ENCODE measurements around the gene VHLL.
"Not testable (repeated sequence)": the region's sequence is repeated elsewhere in the genome, so short reads cannot be mapped to it uniquely, and the experiment has no call there.

Gene VHLL

DNA sequence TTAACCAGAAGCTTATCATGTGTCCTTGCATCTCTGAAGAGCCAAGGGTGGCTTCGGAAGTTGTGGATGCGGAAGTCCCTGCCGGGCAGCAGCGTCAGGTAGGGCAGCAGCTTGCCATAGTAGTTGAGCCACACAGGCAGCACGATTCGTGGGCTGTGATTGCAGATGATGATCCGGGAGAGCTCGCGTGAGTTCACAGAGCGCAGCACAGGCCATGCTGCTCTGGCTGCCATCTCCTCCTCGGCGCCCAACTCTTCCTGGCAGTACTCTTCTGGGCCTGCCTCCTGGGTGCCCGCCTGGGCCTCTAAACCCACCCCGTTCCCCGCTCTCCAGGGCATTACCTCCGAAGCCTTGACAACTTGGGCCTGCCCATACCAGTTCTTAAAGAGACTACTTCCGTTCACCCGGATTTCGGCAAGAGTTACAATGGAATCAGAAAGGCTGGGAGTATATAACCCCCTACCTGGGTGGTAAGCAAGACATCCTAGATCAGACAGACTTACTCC, at the start of gene VHLL:
TSS of gene VHLL (minus strand) at position 456 of the 506 bp plus-strand sequence. CDS start at position 338, 118 bp downstream.
- no peak for DNase-seq

DNA sequence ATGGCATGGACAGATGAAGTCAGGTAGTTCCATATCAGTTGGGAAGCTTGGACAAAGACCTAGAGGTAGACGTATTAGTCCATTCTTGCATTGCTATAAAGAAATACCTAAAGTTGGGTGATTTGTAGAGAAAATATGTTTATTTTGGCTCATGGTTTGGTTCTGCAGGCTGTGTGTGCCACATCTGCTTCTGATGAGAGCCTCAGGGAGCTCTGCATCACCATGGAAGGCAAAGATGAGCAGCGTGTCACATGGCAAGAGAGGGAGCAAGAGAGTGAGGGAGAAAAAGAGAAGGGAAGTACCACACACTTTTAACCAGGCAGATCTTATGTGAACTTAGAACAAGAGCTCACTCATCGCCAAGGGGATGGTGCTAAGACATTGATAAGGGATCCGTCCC, 48.2 kb upstream of the VHLL start:
- no peak for DNase-seq

DNA sequence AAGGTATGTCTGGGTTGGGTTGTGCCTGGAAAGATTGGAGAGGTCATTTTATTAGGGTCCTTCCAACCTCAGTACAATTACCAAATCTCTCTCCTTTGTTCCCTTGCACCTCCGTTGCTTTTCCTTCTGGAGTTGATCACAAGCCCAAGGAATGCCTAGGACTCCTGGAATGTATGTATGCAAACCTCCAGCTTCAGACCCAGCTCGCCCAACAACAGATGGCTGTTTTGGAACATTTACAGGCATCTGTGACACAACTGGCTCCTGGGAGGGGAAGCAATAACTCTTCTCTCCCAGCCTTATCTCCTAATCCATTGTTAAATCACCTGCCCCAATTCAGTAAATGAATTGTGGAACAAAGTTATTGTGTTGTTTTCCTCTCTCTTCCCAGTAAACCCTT, 47.5 kb upstream of the VHLL start:
- no peak for DNase-seq

DNA sequence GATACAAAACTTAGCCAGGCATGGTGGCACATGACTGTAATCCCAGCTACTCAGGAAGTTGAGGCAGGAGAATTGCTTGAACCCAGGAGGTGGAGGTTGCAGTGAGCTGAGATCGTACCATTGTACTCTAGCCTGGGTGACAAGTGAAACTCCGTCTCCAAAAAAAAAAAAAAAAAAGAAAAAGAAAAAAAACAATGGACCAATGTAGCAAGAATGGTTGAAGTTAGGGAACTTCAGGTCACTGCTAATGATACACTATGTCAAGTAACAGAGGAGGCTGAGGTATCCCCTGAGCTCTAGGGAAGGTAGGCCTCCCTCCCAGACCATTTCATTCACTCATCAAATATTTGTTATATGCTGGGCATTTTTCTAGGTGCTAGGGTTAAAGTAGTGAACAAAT, 46.9 kb upstream of the VHLL start:
- not testable (repeated sequence) for DNase-seq

- no peak for DNase-seq
Measured at GRCh38 chr1:156344409-156344808, 45.3 kb upstream of the VHLL start.

GRCh38 chr1:156342166-156342955, 43.3 kb upstream of the VHLL start:
- DNase-seq, result no peak

- peak; percentile 98 for DNase-seq
Measured at GRCh38 chr1:156338180-156338976, 39.3 kb upstream of the VHLL start, which contains the start of the genes CCT3 and TSACC. TSS of gene CCT3 (minus strand) at chr1:156338292. CDS start at chr1:156338184, 108 bp downstream. TSS of gene TSACC (plus strand) at chr1:156338526. CDS start at chr1:156339758, 1,232 bp downstream.

GRCh38 chr1:156337888-156338179, 38.7 kb upstream of the VHLL start:
- DNase-seq, result no peak

DNA sequence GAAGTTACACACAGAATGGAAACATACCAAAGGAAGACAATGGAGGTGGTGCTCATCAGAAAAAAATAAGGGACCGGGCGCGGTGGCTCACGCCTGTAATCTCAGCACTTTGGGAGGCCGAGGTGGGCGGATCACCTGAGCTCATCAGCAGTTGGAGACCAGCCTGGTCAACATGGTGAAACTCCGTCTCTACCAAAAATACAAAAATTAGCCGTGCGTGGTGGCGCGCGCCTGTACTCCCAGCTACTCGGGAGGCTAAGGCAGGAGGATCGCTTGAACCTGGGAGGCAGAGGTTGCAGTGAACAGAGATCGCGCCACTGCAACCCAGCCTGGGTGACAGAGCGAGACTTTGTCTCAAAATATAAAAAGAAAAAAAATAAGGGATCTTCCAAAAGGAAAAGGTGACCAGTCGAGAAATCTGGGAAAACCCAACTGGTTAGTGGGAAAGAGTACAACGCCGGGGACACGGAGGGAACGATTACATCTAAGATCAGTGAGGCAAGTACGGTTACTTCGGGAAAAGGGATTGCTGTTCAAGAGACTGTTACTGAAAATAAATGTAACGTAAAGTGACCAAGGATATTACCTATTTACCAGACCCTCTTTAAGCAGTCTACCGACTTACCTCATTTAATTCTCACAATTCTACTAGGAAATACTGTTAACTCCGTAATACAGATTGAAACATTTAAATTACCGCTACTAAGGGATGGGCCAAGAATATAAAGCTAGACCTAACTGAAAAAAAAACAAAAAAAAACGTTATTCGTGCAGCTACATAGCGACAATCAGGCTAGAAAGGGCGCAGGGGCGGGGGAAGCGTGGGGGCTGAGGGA, 38.2 kb upstream of the VHLL start:
- DNase-seq, result no peak

DNA sequence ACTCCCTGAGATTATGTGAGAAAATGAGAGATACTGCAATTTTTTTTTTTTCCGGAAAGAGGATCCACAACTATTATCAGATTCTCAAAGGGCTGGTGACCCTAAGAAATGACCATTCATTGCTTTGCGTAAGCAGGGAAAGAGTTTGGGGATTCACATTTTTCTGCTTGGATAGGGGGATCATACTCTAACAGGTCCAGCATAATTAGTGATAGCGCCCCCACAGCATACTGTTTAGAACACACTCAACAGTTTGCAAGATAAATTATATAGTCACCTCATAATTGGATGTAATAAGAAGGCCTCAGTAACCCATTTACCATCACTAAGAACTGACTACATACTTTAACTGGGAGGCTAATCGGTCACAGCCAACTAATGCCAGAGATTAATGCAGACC, 37.1 kb upstream of the VHLL start:
- no peak for DNase-seq

DNA sequence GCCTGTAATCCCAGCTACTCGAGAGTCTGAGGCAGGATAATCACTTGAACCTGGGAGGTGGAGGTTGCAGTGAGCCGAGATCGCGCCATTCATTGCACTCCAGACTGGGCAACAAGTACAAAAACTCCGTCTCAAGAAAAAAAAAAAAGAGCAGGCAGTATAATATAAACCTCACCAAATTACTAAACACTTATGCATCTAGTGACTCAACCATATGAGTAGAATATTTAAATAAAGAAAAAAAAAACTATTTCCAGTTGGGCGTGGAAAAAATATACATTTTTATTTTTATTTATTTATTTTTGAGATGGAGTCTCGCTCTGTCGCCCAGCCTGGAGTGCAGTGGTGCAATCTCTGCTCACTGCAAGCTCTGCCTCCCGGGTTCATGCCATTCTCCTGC, 24.1 kb upstream of the VHLL start:
- not testable (repeated sequence) for DNase-seq

DNA sequence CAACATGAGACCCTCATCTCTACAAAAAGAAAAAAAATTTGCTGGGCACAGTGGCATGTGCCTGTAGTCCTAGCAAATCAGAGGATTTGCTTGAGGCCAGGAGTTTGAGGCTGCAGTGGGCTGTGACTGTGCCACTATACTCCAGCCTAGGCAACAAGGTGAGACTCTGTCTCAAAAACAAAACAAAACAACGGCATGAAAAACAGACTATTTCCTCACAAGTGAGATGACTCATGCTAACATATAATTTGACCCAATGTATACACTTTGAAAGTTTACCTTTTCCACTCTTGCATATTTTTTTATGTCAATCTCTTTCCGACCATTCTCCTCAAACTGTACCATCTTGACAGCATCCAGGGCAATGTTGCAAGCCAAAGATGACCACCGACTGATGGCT, 21.5 kb upstream of the VHLL start:
- DNase-seq, result no peak

DNA sequence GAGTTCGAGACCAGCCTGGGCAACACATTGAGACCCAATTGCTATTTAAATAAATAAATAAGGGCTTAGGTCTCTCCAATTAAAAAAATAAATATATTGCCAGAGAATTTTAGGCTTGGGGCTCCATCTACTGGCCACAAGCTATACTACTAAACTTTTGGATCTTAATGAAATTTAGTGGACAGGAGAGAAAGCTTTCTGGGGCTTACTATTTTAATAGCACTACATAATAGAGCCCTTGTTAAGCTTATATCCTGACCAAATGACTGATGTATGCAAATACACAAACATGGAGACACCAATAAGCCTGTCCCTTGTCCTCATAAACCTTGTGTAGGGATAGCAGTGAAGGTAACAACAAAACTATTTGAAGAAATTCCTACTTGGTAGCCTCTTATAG, 20.6 kb upstream of the VHLL start:
- DNase-seq, result no peak

DNA sequence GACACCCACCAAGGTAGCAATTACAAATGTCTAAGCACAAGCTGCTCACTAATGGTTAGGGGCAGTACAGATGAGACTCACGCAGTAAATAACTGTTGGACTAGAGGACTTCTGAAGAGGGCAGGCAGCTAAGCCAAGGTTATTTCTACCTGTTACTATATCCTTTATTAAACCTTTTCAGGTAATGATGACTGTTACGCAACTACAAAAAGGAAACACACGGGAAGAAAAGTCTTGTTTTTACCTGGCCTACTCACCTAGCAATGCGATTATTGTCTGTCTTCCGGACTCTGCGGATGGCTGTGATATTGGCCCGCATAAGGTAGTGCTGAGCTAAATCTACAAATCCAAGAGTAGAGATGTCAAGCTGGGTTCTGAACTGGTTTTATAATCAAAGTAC, 17.8 kb upstream of the VHLL start:
- no peak for DNase-seq

DNA sequence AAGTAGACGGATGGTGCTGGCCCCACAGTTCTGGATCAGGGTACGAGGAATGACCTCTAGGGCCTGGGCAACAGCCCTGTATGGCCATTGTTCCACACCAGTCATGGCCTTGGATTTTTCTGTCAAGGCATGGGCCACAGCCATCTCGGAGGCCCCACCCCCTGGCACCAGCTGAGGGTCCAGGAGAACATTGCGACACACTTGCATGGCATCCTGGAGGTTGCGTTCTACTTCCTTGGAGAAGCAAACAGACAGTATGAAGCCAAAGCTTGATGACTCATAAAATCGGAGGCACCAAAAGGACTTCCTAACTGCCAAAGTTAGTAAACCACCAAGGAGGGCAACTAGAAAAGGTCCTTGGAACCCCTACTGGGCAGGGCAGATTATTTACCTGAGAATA, 11.9 kb upstream of the VHLL start:
- DNase-seq, result no peak

- no peak for DNase-seq
Measured at GRCh38 chr1:156308078-156308477, 9.0 kb upstream of the VHLL start.

- DNase-seq, result no peak
Measured at GRCh38 chr1:156305215-156305614, 6.1 kb upstream of the VHLL start.

DNA sequence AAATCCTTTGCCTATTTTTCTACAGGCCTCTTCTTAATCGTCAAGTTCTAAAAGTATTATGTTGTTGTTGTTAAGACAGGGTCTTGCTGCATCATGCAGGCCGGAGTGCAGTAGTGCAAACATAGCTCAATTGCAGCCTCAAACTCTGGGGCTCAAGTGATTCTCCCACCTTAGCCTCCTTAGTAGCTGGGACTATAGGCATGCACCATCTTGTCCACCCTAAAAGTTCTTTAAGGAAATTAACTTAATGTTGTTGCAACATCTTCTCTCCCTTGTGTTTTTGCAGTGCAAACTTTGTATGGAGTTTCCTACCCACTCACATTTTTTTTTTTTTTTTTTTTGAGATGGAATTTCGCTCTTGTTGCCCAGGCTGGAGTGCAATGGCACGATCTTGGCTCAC, 4.1 kb upstream of the VHLL start:
- no peak for DNase-seq

DNA sequence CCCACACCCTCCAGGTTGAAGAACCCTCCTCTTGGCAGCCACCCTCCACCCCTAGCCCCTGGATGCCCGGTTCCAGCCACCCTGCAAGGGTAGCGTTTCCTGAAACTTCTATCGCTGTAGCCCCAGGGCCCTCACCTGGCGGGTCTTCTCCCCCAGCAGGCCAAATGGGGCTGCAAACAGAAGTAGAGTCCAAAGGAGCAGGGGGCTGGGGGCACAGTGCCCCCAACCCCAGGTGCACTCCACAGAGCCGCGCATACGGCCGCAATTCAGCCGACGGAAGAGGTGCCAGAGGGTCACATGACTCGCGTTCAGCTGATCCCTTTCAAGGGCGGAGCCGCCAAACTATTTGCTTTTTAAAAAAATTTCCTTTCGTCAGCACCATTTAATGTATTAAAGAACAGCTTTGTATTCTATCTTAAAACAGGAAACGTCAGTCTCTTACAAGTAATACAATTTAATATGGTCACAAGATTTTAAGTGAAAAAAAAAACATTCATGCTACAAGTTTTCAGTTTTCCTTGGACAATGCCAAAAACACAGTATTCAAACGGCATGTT, 3.6 kb downstream of the VHLL start, which contains the start of gene GLMP:
TSS of gene GLMP (minus strand) at position 289 of the 557 bp plus-strand sequence. CDS start at position 255, 34 bp downstream.
- peak; percentile 22 for DNase-seq

DNA sequence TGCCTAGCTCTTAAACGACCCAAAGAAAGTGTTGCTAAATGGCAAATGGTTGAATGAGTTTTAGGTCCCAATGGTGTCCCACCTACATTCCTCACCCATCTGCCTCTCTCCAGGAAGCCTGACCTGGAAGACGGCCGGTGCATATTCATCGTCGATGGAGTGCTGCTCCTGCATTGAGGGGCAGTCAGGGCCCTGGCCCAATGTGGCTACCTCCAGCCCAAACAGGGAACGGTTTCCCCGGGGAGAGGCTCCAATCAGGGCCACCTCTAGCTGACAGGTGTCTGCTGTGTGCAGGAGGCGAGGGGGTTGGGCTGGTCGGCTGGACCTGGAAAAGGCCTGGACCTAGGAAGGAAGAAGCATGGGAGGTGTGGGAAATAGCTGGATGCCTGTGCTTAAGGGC, 5.2 kb downstream of the VHLL start:
- no peak for DNase-seq

DNA sequence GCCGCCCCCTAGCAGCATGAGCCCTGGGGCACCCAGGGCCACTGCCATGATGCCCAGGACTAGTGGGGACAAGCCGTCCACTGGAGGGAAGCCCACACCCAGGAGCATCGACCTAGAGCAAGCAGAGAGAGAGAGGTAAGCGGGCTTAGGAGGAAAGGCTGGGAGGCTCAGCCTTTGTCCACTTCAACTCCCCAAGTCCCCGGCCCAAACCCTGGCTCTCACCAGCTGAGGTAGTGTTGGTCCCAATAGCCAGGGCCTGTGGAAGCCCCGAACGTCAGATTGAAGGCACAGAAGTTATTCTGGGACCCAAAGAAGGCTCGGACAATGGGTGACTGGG, 6.0 kb downstream of the VHLL start:
- DNase-seq, result no peak

GRCh38 chr1:156291226-156292061, 7.7 kb downstream of the VHLL start:
- DNase-seq, result peak; percentile 28
